HepG2 (cell line): Measurements from ENCODE around the gene SEL1L2. TPM values are rescaled to one million over a fixed set of nuclear protein-coding genes. Genes with fewer than 3 reads are reported as not detected.
A peak's percentile ranks its signal among the peaks of the same experiment; 100 is the strongest.

Experiments used
- ARNT2 ChIP-seq: sonication (generic); formaldehyde crosslinking; IDR thresholded peaks from 2 replicates; pipeline ENCODE4 v1.8.0; 2022; ENCODE audit warnings: mild to moderate bottlenecking, low read depth, missing genetic modification reagents, moderate library complexity
- CCDC6 ChIP-seq: sonication (generic); formaldehyde crosslinking; IDR thresholded peaks from 2 replicates; pipeline ENCODE4 v1.8.1; 2022; ENCODE audit warnings: mild to moderate bottlenecking, missing genetic modification reagents, moderate library complexity
- EHMT2 ChIP-seq: fragments of 200-600 bp; sonication (generic); IDR thresholded peaks from 2 replicates; pipeline ENCODE4 v1.7.0; 2017; ENCODE audit warnings: antibody characterized with exemption, low read depth, low read length, borderline replicate concordance
- HNF4A ChIP-seq: sonication (generic); formaldehyde crosslinking; IDR thresholded peaks from 2 replicates; pipeline ENCODE4 v1.4.0; 2020; ENCODE audit warnings: missing genetic modification reagents
- HNF4G ChIP-seq, 2 experiments: sonication (generic) in 1 of 2; formaldehyde crosslinking in 1 of 2; IDR thresholded peaks; 2 replicates each; pipeline versions ENCODE4 v1.4.0 to v1.6.1; 2011 to 2020; ENCODE audit warnings: borderline replicate concordance in 2 of 2, low read depth in 2 of 2, mild to moderate bottlenecking in 2 of 2, low read length in 1 of 2, missing genetic modification reagents in 1 of 2, moderate library complexity in 1 of 2
- KDM4B ChIP-seq: sonication (generic); formaldehyde crosslinking; IDR thresholded peaks from 2 replicates; pipeline ENCODE4 v1.4.0; 2020; ENCODE audit warnings: missing genetic modification reagents
- KLF9 ChIP-seq: IDR thresholded peaks from 2 replicates; pipeline ENCODE4 v1.6.1; 2016; ENCODE audit warnings: low read depth
- MED8 ChIP-seq: sonication (generic); formaldehyde crosslinking; IDR thresholded peaks from 2 replicates; pipeline ENCODE4 v1.8.1; 2023; ENCODE audit warnings: mild to moderate bottlenecking, missing genetic modification reagents; ENCODE audit not compliant: insufficient replicate concordance
- NFE2L1 ChIP-seq: sonication (generic); formaldehyde crosslinking; IDR thresholded peaks from 2 replicates; pipeline ENCODE4 v1.4.0; 2020; ENCODE audit warnings: missing genetic modification reagents, mild to moderate bottlenecking, borderline replicate concordance
- PHF20 ChIP-seq: sonication (generic); formaldehyde crosslinking; IDR thresholded peaks from 2 replicates; pipeline ENCODE4 v1.5.0; 2020; ENCODE audit warnings: mild to moderate bottlenecking, missing genetic modification reagents
- PLRG1 ChIP-seq: fragments of 450-650 bp; conservative IDR thresholded peaks from 2 replicates; pipeline ENCODE4 v1.6.1; 2016
- RBM22 ChIP-seq: fragments of 200-400 bp; formaldehyde crosslinking; optimal IDR thresholded peaks from 2 replicates; pipeline ENCODE3; 2017; ENCODE audit warnings: mild to moderate bottlenecking, low read length, moderate library complexity
- SOX5 ChIP-seq: IDR thresholded peaks from 2 replicates; pipeline ENCODE4 v1.6.1; 2016; ENCODE audit warnings: borderline replicate concordance
- ZFP37 ChIP-seq: sonication (generic); formaldehyde crosslinking; IDR thresholded peaks from 2 replicates; pipeline ENCODE4 v1.4.0; 2020; ENCODE audit warnings: missing genetic modification reagents, borderline replicate concordance
- ZNF12 ChIP-seq: sonication (generic); formaldehyde crosslinking; IDR thresholded peaks from 2 replicates; pipeline ENCODE4 v1.5.0; 2020; ENCODE audit warnings: missing genetic modification reagents
- ZNF230 ChIP-seq: sonication (generic); formaldehyde crosslinking; IDR thresholded peaks from 2 replicates; pipeline ENCODE4 v1.4.0; 2020; ENCODE audit warnings: mild to moderate bottlenecking, missing genetic modification reagents
- ZNF274 ChIP-seq: sonication (generic); formaldehyde crosslinking; IDR thresholded peaks from 2 replicates; pipeline ENCODE4 v1.5.1; 2020; ENCODE audit warnings: mild to moderate bottlenecking, missing genetic modification reagents
- ZNF550 ChIP-seq: sonication (generic); formaldehyde crosslinking; IDR thresholded peaks from 2 replicates; pipeline ENCODE4 v1.4.0; 2020; ENCODE audit warnings: mild to moderate bottlenecking, missing genetic modification reagents, borderline replicate concordance
- ZNF777 ChIP-seq: sonication (generic); formaldehyde crosslinking; IDR thresholded peaks from 2 replicates; pipeline ENCODE4 v1.4.0; 2020; ENCODE audit warnings: missing genetic modification reagents
- ZNF788 ChIP-seq: sonication (generic); formaldehyde crosslinking; IDR thresholded peaks from 2 replicates; pipeline ENCODE4 v1.5.0; 2020; ENCODE audit warnings: mild to moderate bottlenecking, missing genetic modification reagents, borderline replicate concordance
- polyA plus RNA-seq, 8 experiments: library from polyadenylated mRNA; depleted of rRNA in 3 of 8; stranded (reverse) in 7 of 8; unstranded in 1 of 8; fragments of >200 nt; fragmentation: Illumina TruSeq in 4 of 8; extraction: Trizol in 4 of 8; gene quantifications; 2 replicates each; pipeline versions ENCODE4 v1.2.1 to v1.2.3, GENCODE V29; 2011 to 2016; ENCODE audit warnings: low read depth in 4 of 8, missing spikeins in 1 of 8, mixed read lengths in 1 of 8; ENCODE audit not compliant: insufficient read depth in 1 of 8
- total RNA-seq, 5 experiments: library from RNA; depleted of rRNA; stranded (reverse); fragments of >200 nt; fragmentation: Illumina TruSeq; extraction: Trizol; gene quantifications; 2 replicates each; pipeline ENCODE4 v1.2.3, GENCODE V29; 2016; ENCODE audit warnings: low read depth in 1 of 5
- TF ChIP-seq, protein P1 (sequence below): sonication (generic); formaldehyde crosslinking; IDR thresholded peaks from 2 replicates; pipeline ENCODE4 v1.4.0; 2020; ENCODE audit warnings: mild to moderate bottlenecking, missing genetic modification reagents
- TF ChIP-seq, protein P2 (sequence below): sonication (generic); formaldehyde crosslinking; IDR thresholded peaks from 2 replicates; pipeline ENCODE4 v1.8.0; 2023; ENCODE audit warnings: mild to moderate bottlenecking, missing genetic modification reagents
- TF ChIP-seq, protein P3 (sequence below): IDR thresholded peaks from 2 replicates; pipeline ENCODE4 v1.6.1; 2012; ENCODE audit warnings: inconsistent platforms
- TF ChIP-seq, protein P4 (sequence below): sonication (generic); formaldehyde crosslinking; IDR thresholded peaks from 2 replicates; pipeline ENCODE4 v1.5.1; 2020; ENCODE audit warnings: mild to moderate bottlenecking, missing genetic modification reagents
- TF ChIP-seq, protein P5 (sequence below): sonication (generic); formaldehyde crosslinking; IDR thresholded peaks from 2 replicates; pipeline ENCODE4 v1.5.0; 2020; ENCODE audit warnings: missing genetic modification reagents, mild to moderate bottlenecking, borderline replicate concordance

SEL1L2 gene
- total and polyA plus RNA-seq, 2 of the 13 experiments (the other 11 are each of a cell fraction or from before 2014, with no cell fraction given) = not detected

DNA sequence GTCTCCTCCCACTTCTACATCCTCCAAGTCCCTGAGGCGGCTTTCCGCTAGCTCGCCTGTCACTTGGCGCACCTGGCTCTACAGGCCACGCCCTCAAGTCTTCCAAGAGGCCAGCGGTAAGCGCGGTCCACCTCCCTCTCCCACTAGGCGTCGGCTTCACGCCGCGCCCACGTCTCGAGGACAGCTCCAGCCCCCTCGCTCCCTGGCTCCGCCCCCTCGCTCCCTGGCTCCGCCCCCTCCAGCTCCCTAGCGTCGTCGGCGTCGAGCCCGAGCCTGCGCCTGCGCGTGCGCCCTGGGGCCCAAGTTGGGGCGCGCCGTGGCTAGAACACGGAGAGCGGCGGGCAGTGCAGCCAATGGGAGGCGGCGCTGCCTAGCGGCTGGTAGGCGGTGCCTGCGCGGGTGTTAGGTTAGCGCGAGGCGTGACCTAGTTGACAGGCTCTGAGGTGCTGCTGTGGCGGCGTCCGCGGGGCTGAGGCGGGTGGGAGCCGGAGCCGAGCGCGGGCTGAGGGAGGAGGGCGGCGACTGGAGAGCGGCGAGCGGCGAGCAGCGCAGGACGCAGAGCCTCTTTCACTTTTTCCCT, 4.8 kb upstream of the SEL1L2 start, which contains the start of gene MACROD2 (continued):
- TF ChIP-seq PHF20 (CRISPR knock-in tag) = 0 out of 2 replicates have a peak, but pooled peaks have one; percentile 10
- TF ChIP-seq HNF4G (IDR thresholded peaks at IDR 0.05; ENCODE audit: borderline replicate concordance, low read depth, low read length) = no peak
- no peak for TF ChIP-seq HNF4G (CRISPR knock-in tag; IDR thresholded peaks at IDR 0.05; ENCODE audit: borderline replicate concordance, low read depth)
- TF ChIP-seq EHMT2 = no peak
- peak; percentile 65; the same call in 1 of the 2 replicates for TF ChIP-seq ZNF788 (CRISPR knock-in tag)
- no peak for TF ChIP-seq SOX5 (CRISPR knock-in tag)
- TF ChIP-seq, protein P1, sequence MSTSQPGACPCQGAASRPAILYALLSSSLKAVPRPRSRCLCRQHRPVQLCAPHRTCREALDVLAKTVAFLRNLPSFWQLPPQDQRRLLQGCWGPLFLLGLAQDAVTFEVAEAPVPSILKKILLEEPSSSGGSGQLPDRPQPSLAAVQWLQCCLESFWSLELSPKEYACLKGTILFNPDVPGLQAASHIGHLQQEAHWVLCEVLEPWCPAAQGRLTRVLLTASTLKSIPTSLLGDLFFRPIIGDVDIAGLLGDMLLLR (CRISPR knock-in tag) = peak; percentile 73; the same call in 1 of the 2 replicates
- TF ChIP-seq, protein P2, sequence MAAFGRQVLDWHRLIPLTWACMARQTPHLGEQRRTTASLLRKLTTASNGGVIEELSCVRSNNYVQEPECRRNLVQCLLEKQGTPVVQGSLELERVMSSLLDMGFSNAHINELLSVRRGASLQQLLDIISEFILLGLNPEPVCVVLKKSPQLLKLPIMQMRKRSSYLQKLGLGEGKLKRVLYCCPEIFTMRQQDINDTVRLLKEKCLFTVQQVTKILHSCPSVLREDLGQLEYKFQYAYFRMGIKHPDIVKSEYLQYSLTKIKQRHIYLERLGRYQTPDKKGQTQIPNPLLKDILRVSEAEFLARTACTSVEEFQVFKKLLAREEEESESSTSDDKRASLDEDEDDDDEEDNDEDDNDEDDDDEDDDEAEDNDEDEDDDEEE (CRISPR knock-in tag) = peak; percentile 70; the same call in 1 of the 2 replicates
- no peak for TF ChIP-seq ZFP37 (CRISPR knock-in tag)
- TF ChIP-seq, protein P3, sequence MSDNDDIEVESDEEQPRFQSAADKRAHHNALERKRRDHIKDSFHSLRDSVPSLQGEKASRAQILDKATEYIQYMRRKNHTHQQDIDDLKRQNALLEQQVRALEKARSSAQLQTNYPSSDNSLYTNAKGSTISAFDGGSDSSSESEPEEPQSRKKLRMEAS = peak; percentile 69
- TF ChIP-seq, protein P4, sequence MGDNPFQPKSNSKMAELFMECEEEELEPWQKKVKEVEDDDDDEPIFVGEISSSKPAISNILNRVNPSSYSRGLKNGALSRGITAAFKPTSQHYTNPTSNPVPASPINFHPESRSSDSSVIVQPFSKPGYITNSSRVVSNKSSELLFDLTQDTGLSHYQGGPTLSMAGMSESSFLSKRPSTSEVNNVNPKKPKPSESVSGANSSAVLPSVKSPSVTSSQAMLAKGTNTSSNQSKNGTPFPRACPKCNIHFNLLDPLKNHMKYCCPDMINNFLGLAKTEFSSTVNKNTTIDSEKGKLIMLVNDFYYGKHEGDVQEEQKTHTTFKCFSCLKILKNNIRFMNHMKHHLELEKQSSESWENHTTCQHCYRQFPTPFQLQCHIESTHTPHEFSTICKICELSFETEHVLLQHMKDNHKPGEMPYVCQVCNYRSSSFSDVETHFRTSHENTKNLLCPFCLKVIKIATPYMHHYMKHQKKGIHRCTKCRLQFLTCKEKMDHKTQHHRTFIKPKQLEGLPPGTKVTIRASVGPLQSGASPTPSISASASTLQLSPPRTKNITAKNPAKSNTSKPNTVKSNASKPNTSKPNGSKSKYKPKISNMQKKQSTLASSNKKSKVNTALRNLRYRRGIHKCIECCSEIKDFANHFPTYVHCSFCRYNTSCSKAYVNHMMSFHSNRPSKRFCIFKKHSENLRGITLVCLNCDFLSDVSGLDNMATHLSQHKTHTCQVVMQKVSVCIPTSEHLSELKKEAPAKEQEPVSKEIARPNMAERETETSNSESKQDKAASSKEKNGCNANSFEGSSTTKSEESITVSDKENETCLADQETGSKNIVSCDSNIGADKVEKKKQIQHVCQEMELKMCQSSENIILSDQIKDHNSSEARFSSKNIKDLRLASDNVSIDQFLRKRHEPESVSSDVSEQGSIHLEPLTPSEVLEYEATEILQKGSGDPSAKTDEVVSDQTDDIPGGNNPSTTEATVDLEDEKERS (CRISPR knock-in tag) = 0 out of 2 replicates have a peak, but pooled peaks have one; percentile 48
- no peak for TF ChIP-seq HNF4A (CRISPR knock-in tag)
- TF ChIP-seq RBM22 = no peak
- no peak for TF ChIP-seq PLRG1
- no peak for TF ChIP-seq KLF9 (CRISPR knock-in tag)
- TF ChIP-seq, protein P5, sequence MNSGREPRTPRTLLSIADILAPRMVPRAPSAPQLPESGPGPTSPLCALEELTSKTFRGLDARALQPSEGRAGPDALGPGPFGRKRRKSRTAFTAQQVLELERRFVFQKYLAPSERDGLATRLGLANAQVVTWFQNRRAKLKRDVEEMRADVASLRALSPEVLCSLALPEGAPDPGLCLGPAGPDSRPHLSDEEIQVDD (CRISPR knock-in tag) = no peak
- TF ChIP-seq ZNF12 = no peak
- peak; percentile 63; the same call in 1 of the 2 replicates for TF ChIP-seq ZNF274 (CRISPR knock-in tag)
- no peak for TF ChIP-seq ZNF550 (CRISPR knock-in tag)
- TF ChIP-seq KDM4B (CRISPR knock-in tag) = no peak
- TF ChIP-seq ZNF230 = no peak
- no peak for TF ChIP-seq MED8 (CRISPR knock-in tag)
- TF ChIP-seq ARNT2 (CRISPR knock-in tag) = no peak
- no peak for TF ChIP-seq ZNF777 (CRISPR knock-in tag)
- no peak for TF ChIP-seq CCDC6
- no peak for TF ChIP-seq NFE2L1 (CRISPR knock-in tag)
